Measurements from ENCODE around the gene POSTN.

POSTN gene, protein sequence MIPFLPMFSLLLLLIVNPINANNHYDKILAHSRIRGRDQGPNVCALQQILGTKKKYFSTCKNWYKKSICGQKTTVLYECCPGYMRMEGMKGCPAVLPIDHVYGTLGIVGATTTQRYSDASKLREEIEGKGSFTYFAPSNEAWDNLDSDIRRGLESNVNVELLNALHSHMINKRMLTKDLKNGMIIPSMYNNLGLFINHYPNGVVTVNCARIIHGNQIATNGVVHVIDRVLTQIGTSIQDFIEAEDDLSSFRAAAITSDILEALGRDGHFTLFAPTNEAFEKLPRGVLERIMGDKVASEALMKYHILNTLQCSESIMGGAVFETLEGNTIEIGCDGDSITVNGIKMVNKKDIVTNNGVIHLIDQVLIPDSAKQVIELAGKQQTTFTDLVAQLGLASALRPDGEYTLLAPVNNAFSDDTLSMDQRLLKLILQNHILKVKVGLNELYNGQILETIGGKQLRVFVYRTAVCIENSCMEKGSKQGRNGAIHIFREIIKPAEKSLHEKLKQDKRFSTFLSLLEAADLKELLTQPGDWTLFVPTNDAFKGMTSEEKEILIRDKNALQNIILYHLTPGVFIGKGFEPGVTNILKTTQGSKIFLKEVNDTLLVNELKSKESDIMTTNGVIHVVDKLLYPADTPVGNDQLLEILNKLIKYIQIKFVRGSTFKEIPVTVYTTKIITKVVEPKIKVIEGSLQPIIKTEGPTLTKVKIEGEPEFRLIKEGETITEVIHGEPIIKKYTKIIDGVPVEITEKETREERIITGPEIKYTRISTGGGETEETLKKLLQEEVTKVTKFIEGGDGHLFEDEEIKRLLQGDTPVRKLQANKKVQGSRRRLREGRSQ

DNA sequence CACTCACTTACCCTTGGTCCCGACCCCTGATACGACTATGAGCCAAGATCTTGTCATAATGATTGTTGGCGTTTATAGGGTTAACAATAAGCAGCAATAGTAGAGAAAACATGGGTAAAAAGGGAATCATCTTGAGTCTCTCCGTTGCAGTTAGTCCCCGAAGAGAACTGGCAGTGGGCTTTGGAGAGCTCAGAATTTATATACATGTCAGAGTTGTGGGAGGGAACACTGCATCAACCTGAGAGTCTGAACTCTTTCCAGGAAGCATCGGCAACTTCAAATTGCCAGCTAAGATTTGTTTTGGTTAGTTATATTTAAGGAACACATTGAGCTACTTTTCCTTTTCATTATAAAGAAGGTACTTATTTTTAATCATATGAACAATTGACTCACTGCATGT lies at the start of gene POSTN:
Gene POSTN (minus strand): TSS at position 172 of the 400 bp plus-strand sequence. CDS start 42 bp downstream, at position 130.
- no peak for DNase-seq

DNA sequence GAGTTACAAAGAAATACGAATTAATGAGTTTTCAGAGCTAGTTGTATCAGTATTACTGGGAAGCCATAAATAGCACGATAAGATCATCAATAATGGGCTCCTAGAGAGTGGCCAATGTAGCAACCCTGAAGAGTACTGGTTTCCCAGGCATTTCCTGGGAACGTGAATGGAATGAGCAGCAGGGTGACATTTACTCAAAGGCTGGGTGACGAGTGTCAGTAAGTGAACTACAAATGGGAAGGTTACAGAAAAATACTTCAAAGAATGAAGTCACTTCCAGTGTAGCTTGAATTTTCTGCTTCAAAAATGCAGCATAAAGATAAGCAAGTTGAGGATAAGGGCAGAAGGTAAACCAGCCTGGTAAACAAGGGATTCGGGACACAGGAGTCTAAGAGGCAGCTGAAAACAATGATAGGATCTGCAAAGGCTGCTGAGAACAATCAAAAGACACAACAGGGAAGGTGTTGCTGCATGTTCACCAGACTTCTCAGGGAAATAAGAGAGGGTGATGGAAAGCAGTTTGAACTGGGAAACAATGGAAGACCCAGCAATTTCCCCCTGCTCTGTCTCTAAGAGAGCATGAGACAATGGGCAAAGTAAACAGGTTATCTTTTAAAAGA lies 48.6 kb upstream of the POSTN start:
- no peak for DNase-seq

DNA sequence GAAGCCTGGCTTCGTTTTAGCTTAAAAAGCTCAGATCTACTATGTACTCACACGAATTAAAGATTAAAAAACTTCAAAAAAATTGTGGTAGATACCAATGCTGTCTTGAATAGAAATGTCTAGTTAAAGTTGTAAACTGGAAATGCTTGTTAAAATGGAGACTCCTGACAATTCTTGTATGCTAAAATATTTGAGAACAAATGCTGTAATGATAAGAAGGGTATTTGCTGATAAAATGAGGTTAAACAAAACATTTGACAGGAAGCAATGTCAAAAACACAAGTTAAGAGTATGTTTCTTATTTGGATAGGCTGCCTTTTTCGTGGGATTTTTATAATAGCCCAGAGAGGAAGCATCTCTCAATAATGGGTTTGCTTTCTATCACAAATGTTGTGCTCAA lies 48.0 kb upstream of the POSTN start:
- no peak for DNase-seq

DNA sequence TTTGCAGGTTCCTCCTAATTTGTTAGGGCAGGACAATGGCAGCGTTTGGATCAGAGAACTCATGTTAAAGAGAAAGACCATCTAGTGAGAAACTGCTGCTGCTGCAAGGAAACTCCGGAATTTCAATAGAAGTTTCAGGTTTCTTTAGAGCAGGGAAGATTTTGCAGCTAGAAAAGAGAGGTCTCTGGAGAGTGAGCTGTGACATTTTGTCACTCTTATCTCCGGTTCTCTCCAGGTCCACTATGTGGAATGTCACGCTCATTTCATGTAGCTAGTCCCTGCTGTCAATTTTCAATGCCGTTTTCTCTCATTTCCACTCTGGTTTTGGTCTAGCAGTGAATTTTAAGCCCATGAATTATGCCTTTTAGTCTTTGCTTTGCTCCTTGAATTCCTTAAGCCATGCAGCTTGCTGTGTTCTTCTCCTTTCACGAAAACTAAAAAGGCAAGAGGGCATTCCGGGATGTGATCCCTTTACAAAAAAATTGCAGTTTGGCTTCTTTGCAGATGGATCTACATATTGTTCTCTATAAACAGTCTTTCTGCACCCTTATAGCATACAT lies 46.7 kb upstream of the POSTN start:
- no peak for DNase-seq

DNA sequence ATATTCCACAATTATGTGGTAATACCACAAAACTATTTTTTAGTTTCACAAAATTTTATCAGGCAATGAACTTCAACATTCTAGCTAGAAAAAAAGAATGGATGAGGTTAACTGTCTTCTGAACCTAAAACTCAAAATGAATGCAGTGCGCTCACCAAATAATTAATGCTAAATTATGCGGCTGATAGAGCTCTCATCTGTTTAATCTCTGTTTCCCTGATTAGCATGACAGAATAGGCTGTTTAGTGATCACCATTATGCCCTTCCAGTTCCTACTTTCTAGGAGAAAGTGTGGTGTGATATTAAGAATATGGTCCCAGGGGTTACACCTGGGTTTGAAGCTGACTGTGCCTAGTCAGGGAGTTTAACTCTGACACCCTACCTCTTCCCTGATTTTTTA lies 42.8 kb upstream of the POSTN start:
- DNase-seq, result no peak

DNA sequence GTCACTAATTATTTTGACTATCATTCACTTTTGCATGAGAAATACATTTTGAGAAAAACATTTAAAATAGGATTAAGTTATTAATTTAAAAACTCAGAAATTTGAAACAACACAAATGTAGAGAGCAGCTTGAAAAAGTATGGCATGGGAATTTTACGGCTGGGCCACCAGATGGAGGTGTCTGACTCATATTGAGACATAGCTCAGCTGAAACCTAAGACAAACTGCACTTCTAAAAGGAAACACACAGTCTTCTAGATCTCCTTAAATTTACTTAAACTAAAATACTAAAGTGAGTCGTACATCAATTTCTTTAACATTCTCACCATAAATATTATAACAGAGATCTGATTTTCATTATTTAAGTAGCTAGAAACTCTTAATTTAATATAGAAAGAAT lies 41.9 kb upstream of the POSTN start:
- DNase-seq, result no peak

DNA sequence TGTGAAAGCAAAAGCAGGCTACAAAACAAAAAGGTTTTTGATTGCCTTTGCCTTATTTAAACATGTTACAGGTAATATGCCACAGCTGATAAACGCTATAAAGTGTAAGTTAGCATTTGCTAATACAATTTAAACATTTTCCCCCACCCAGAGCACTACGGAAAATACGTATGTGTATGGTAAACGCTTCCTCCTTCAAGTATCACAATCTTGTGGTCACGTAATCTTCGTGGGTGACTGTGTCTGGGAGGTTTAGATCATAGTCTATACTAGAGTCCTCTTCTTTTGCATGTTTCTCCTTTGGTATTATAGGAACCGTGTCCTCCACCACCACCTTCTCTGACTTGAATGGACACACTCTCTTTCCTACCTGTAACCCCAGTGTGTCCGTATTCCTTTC lies 38.1 kb upstream of the POSTN start:
- DNase-seq, result no peak

DNA sequence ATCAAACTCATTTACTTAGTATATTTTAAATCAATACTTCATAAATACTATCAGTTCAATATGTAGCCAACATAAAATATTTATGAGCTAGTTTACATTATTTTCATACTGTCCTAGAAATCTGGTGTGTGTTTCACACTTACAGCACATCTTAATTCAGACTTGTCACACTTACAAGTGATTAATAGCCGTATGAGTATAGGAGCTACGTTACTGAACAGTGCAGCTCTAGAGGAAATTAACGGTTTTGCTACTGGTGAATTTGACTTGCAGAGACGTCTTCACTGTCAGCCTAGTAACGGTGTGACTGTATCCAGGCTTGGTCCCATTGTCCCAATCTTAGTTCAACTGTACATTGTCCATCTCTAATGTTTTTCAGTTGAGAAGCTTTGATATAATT lies 33.7 kb upstream of the POSTN start:
- no peak for DNase-seq

DNA sequence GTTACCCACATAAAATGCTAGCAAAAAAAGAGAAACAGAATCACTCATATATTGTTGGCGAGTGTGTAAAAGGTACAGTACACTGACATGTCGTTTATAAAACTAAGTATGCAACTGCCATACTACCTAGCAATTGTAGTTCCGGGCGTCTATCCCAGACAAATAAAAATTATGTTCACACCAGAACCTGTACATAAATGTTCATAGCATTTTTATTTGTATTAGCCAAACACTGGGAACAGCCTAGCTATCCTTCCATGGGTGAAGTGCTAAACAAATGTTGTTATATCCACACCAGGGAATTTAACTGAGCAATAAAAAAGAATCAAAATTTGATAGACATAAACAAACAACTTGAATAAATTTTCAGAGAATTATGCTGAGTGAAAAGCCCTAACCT lies 28.9 kb upstream of the POSTN start:
- no peak for DNase-seq

DNA sequence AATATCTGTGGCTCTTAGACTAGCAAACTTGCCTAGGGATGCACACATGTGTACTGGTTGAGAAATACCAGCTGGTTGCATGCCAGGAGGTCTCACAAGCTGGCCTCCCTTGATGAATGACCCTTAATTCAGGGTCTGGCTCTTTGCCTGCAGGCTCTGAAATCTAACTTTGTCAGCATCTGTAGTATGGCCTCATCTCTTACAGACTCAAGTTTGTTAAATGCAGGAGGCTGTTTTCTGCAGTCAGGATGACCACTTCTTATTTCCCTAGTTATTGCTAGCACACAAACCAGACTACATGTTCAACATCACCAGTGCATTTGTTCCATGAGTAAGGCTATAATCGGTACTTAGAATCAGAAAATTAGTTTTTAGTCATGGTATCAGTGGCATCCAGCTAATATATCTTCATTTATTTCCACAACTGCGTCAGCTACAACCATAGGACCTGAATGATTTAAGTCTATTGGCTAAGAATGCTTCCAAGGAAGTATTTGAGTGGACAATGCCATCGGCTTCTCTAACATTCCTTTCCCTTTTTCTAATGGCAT lies 23.3 kb upstream of the POSTN start:
- DNase-seq, result no peak

DNA sequence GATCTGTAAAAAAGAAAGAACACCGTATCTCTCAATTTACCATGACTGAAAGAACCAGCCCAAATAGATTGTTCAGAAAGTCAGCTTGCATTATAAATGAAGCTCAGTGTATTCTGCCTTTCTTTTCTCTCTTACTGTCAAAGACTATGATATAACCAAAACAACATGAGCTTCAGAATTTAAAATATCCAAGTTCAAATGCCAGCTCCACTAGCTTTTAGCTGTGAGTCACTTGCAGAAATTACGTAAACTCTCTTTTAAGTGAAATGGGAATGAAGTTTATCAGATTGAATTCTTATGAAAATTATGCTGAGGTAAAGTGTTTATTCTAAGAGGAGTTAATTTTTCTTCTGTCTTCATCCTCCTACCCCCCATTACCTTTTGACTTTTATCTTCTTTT lies 20.0 kb upstream of the POSTN start:
- DNase-seq, result no peak

DNA sequence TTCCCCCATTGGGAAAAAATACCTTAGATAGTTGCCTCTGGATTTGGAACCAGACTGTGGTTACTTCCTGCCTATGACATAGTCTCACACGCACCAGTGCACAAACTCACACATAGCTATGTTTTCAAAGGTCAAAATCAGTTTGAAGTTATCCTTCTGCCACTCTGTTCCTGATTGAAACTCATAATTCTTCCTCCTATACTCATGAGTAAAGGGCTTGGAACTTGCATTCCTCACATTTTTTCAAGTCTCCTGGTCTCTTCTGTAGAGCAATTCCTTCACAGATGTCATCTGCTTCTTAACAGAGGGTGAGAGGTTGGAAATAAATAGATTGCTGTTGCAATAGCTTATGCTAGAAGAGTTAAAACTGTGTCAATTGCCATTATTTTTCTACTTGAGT lies 18.6 kb upstream of the POSTN start:
- no peak for DNase-seq

DNA sequence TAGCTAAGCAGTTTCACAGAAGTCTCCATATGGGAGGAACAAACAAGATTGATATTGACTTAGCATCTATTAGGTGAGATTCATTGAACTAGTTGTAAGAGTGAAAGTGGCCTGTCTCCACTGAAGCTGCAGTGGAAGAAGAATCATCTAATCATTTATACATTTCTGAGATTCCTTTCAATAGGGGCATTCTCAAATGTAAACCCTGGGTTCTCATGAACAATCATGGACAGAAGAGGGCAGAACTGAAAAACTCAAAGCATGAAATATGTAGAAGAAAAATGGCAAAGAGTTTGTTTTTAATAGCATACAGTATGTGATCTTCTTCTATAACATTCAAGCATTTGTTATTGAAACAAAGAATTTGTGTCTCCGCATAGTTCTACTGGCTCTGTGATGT lies 17.6 kb upstream of the POSTN start:
- no peak for DNase-seq

DNA sequence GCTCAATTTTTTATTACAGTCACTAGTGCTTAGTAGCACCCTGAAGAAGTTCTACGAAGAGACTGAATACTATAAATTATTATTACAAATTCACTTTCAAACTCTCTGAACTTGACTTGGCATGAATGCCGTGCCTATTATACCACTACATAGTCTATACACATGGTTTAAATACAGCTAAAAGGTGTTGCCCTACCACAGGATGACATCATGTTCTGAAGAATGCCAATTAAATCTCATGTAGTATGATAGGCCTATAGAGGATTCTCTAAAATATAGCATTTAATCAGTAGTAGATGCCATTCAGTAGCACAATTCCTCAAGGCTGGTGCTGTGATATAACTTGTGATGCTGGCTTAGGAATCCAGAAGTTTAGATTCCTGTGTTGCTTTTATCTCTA lies 16.7 kb upstream of the POSTN start:
- no peak for DNase-seq

DNA sequence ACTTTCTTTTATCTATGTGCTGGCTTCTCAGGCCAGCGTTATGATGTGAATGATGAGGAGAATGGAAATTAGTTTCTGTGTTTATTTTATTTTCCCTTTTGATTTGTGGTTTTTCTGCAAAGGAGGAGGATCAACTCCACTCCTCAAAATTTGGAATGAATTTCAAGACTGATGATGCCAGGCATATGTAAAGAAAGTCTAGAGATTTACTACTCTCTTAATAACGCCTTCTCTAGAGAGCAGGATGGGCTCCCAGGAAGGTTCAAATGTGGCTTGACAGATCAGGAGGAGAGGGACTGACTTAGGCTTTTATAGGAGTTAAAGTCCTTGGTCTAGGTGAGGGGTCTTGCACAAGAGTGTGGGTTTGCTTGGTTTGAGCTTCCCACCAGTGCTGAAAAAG lies 15.1 kb upstream of the POSTN start:
- no peak for DNase-seq

DNA sequence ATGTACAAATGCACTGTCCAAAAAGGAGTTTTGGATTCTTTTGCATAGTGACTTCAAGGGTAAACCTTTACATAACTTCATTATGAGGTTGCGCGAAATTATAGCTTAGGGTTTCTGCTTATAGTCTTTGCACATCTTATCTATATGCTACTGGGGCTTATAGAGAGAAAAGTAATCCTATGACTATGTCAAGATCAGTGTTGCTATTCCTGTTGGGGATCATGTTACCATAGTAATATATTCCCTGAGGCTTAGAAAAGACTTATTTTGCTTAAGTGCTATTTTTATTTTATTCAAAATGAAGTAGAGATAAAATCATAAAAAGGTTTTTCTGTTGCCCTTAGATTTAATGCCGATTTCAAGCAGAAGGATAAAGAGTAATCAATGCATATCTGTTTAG lies 14.7 kb upstream of the POSTN start:
- no peak for DNase-seq

DNA sequence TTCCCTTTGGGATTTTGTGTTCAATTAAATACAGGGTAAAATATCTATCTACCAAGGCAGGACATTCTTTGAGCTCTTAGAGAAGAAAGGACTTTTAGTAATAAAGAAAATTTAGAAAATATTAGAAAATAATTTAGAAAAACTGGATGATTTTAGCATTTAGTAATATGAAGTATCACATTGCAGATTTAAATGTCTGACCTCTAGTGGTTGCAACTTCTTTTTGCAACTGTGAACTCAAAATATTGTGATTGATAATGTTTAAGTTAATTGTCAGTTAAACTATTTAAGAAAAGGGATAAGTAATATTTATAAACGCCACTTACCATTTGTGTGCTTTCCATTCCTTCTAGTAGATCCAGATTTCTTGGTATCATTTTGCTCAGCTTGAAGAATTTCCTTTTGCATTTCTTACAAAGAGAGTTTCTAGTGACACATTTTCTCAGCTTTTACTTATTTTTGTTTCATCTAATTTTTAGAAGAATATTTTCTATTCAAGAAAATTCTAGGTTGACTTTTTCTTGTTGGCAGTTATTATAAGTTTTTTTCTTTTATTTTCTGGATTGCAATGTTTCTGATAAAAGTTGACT lies 10.3 kb upstream of the POSTN start:
- no peak for DNase-seq

DNA sequence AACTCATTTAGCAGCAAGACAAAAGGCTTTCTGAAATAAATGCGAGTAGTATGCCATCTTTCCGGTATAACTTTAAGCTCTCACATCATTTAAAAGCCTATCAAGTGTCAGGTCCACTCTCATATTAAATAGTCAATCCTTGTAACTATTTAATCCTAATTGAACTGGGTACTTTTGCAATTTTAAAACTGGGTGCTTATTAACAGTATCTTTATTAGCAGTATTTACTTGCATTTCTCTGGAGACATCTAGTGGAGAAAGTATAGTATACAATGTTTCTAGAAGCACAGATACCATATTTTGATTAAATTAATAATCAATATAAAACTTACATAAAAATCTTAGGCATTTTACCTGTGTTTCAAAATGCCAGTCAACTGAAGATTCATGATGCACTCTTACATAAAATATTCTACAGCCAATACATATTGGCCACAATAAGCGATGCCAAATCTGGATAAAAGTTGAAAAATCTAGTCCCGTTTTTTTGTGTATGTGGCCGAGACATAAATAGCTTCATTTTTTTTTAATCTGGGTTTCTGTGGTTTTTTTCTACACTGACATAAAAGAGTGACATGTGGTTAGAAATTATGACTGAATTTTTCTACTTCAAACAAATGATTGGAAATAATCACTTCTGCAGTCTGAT lies 4.3 kb upstream of the POSTN start:
- no peak for DNase-seq

DNA sequence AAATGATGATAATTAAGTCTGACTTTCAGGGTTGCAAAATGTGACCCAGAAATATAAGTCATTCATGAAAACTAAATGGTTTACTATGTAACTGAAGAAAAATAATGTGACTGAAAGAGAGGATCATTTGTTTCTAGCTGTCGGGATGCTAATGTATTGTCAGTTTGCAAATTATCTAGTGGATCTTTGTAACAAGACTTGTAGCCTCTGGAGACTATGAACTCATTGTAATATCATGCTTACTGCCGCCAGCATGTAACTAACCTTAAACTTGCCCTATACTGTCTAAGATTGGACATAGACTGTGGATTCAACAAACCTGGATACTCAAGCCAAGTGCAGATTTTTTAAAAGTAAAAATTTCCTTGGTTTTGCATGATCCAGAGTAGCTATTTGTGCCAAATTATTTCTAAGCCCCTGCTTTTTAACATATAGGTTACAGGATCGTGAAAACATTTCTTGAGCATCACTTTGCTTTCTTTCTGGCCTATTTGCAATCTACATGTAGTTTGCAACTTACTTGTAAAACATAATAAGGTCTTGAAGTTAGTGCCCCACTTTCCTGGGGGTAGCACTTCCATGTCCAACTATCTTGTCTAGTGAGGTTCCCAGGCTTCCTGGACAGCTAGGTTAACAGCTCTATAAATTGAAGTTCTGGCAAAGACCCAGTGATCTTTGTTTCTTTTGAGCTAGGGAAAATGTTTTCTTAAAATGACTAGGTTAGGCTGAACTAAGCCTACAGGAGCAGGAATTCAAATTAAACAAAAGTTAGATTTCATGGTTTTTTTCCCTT lies 3.3 kb upstream of the POSTN start:
- no peak for DNase-seq

DNA sequence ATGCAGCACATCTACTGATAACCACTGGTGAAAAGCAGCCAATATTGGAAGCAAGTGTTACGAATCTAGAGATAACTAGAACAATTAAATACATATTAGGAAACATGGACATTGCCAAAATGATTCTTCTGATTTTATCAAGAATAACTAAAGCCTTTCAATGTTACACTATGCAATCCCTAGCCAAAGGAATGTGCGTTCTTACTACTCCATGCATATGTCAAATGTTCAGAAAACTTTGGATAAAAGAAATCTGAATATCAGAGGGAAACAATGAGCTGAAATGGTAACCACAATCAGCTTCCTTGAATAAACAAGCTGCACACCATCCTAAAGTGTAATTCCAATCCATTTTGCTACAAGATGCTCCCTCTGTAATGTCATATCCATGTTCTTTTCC lies 951 bp upstream of the POSTN start:
- no peak for DNase-seq

DNA sequence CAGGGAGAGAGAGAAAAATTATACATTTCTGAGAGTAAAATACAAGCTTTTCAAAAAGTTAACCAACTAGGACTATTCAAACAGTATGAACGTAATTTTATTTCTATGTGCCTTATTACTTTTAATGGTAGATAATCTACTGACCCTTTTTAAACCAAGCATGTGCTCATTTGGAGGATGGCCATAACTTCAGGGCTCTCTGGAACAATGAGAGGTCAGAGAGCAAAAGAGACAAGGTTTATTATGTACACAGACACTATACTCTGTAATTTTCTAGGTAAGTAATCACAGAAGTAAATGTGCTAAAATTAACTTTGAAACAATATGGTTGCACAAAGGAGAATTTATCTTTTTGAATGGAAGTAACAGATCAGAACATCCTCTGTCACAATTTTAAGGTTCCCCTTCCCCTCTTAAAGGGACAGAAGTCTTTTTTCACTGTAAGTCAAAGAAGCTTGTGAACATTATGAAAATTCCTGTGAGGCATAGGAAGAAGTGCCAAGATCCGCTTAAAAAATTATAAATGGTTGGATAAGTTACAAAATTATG lies 1.0 kb downstream of the POSTN start:
- DNase-seq, result no peak
